HG03280 (cell line): ENCODE data around the gene RBM12.

ENCODE experiments used
- ATAC-seq: cut with Tn5 transposase; IDR thresholded peaks from one replicate; pipeline ENCODE4 v1.9.1; 2021; ENCODE audit warnings: mild to moderate bottlenecking, moderate library complexity; ENCODE audit not compliant: unreplicated experiment

Gene RBM12

GRCh38 chr20:35600993-35601973, 63.4 kb downstream of the RBM12 start:
- ATAC-seq: no peak

- ATAC-seq: no peak
Measured at GRCh38 chr20:35600176-35600992, 64.3 kb downstream of the RBM12 start.

- ATAC-seq: no peak
Measured at GRCh38 chr20:35599776-35600120, 65.0 kb downstream of the RBM12 start.
